ENCODE data around the gene EIF4G3. TPM values are rescaled to one million over a fixed set of nuclear protein-coding genes. Genes with fewer than 3 reads are reported as not detected.

EIF4G3 gene
- total RNA-seq, 1 experiment from 2014 or later: 86.8 TPM

DNA sequence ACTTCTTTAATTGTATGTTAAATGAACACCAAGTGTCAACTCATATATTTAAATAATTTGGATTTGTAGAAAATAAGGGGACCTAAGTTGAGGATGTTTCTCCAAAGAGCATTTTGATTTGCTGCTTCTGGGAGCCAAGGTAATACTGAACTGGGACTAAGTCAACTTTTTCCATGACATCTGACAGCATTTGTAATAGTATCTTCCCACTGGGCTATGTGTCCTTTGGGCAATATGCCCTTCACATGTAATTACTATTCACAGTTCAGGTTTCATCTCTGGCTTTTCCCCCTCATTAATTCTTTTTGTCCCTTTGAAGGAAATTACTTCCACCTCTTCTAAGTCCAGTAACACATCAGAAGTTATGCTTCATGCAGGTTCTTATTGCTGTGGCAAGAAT lies 352.9 kb downstream of the EIF4G3 start:
- H3K4me3 ChIP-seq (ENCODE audit: low read depth, low read length, poor library complexity, severe bottlenecking): no peak overlapping the region
- DNase-seq (ENCODE audit: low spot score): no peak
- ChIA-PET POLR2A (ENCODE audit: low non-redundant PET) (no interaction called here), CTCF (no interaction called here)
- intact Hi-C loops (cut with micrococcal nuclease; ENCODE audit: unreplicated experiment): no loop called here
- H3K27me3 ChIP-seq (replicated peaks; ENCODE audit: insufficient read depth, low read depth, low read length, poor library complexity): no peaks in the 10 kb centered on the region
- H3K9me3 ChIP-seq (ENCODE audit: low read depth, low read length, poor library complexity, severe bottlenecking): no peaks in the 10 kb centered on the region
- H3K27ac ChIP-seq (ENCODE audit: low read depth, low read length, poor library complexity, severe bottlenecking): no peak overlapping the region
- H3K36me3 ChIP-seq (ENCODE audit: insufficient read depth, low read length, poor library complexity, severe bottlenecking): peaks cover 10% of the 10 kb centered on the region
- TF ChIP-seq EZH2 (IDR thresholded peaks at IDR 0.05; ENCODE audit: borderline replicate concordance, low read depth, low read length, poor library complexity, severe bottlenecking): no peak
- TF ChIP-seq, protein P1, sequence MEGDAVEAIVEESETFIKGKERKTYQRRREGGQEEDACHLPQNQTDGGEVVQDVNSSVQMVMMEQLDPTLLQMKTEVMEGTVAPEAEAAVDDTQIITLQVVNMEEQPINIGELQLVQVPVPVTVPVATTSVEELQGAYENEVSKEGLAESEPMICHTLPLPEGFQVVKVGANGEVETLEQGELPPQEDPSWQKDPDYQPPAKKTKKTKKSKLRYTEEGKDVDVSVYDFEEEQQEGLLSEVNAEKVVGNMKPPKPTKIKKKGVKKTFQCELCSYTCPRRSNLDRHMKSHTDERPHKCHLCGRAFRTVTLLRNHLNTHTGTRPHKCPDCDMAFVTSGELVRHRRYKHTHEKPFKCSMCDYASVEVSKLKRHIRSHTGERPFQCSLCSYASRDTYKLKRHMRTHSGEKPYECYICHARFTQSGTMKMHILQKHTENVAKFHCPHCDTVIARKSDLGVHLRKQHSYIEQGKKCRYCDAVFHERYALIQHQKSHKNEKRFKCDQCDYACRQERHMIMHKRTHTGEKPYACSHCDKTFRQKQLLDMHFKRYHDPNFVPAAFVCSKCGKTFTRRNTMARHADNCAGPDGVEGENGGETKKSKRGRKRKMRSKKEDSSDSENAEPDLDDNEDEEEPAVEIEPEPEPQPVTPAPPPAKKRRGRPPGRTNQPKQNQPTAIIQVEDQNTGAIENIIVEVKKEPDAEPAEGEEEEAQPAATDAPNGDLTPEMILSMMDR (conservative IDR thresholded peaks at IDR 0.05; ENCODE audit: low read depth, low read length): no peak
- BruUV-seq (replicated peaks): no TSS peak
- no peaks in the 10 kb centered on the region for H3K4me1 ChIP-seq (ENCODE audit: insufficient read depth, low read length, poor library complexity, severe bottlenecking)

DNA sequence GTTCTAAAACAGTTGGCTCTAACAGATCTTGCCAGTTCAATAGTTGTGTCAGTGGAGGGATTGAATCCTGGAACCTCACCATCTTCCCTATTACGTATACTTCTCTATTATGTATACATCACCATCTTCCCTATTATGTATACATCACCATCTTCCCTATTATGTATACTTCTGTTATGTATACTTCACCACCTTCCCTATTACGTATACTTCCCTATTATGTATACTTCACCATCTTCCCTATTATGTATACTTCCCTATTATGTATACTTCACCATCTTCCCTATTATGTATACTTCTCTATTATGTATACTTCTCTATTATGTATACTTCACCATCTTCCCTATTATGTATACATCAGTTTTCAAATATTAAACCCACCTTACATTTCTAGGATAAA lies 355.2 kb downstream of the EIF4G3 start:
- POLR2A ChIA-PET (ENCODE audit: low non-redundant PET): no interaction called here
- peaks cover 4% of the 10 kb centered on the region for H3K36me3 ChIP-seq (ENCODE audit: insufficient read depth, low read length, poor library complexity, severe bottlenecking)
- CTCF ChIA-PET: no interaction called here
- H3K9me3 ChIP-seq (ENCODE audit: low read depth, low read length, poor library complexity, severe bottlenecking): no peaks in the 10 kb centered on the region
- intact Hi-C loops (cut with micrococcal nuclease; ENCODE audit: unreplicated experiment): no loop called here
- TF ChIP-seq, protein P1 (conservative IDR thresholded peaks at IDR 0.05; ENCODE audit: low read depth, low read length): no peak
- no peak for TF ChIP-seq EZH2 (IDR thresholded peaks at IDR 0.05; ENCODE audit: borderline replicate concordance, low read depth, low read length, poor library complexity, severe bottlenecking)
- DNase-seq (ENCODE audit: low spot score): no peak
- H3K4me3 ChIP-seq (ENCODE audit: low read depth, low read length, poor library complexity, severe bottlenecking): no peak overlapping the region
- no TSS peak for BruUV-seq (replicated peaks)
- no peak overlapping the region for H3K27ac ChIP-seq (ENCODE audit: low read depth, low read length, poor library complexity, severe bottlenecking)
- H3K4me1 ChIP-seq (ENCODE audit: insufficient read depth, low read length, poor library complexity, severe bottlenecking): no peaks in the 10 kb centered on the region
- no peaks in the 10 kb centered on the region for H3K27me3 ChIP-seq (replicated peaks; ENCODE audit: insufficient read depth, low read depth, low read length, poor library complexity)

DNA sequence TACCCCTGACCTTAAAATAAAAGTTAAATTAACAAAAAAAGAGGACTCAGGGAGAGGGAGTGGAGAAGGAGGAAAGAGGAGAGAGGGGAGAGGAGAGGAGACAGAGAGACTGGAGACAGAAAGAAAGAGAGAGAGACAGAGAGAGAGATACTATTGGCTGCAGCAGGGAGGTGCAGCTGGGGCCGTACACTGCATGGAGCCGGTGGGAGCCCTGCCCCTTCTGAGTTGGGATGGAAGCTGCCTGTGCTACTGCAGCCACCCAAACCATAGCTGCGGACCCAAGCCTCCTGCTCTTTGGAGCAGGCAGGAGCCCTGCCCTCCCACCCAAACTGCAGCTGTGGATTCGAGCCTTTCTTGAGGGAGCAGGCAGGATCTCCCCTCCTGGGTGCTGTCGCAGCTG lies 356.9 kb downstream of the EIF4G3 start:
- ChIA-PET POLR2A (ENCODE audit: low non-redundant PET) (no interaction called here), CTCF (no interaction called here)
- TF ChIP-seq, protein P1 (conservative IDR thresholded peaks at IDR 0.05; ENCODE audit: low read depth, low read length): no peak
- no peak for TF ChIP-seq EZH2 (IDR thresholded peaks at IDR 0.05; ENCODE audit: borderline replicate concordance, low read depth, low read length, poor library complexity, severe bottlenecking)
- Histone ChIP-seq H3K27ac (ENCODE audit: low read depth, low read length, poor library complexity, severe bottlenecking) (no peak overlapping the region), H3K9me3 (ENCODE audit: low read depth, low read length, poor library complexity, severe bottlenecking) (no peaks in the 10 kb centered on the region), H3K4me1 (ENCODE audit: insufficient read depth, low read length, poor library complexity, severe bottlenecking) (no peaks in the 10 kb centered on the region), H3K4me3 (ENCODE audit: low read depth, low read length, poor library complexity, severe bottlenecking) (no peak overlapping the region), H3K36me3 (ENCODE audit: insufficient read depth, low read length, poor library complexity, severe bottlenecking) (peaks cover 4% of the 10 kb centered on the region), H3K27me3 (replicated peaks; ENCODE audit: insufficient read depth, low read depth, low read length, poor library complexity) (no peaks in the 10 kb centered on the region)
- no peak for DNase-seq (ENCODE audit: low spot score)
- BruUV-seq (replicated peaks): no TSS peak
- intact Hi-C loops (cut with micrococcal nuclease; ENCODE audit: unreplicated experiment): no loop called here

Data from A673 (cell line).